Activated T-cell treated with anti-CD3 and anti-CD28 coated beads, Interleukin-2, amount 50 U/mL, for 4 hours (primary cell): ENCODE results near the gene TMED1. TPM values are rescaled to one million over a fixed set of nuclear protein-coding genes. Genes with fewer than 3 reads are reported as not detected.
"Not testable (repeated sequence)": the region's sequence is repeated elsewhere in the genome, so short reads cannot be mapped to it uniquely, and the experiment has no call there.

Experiments used
- ATAC-seq, 2 donors: fragments of 200-7000 bp; cut with Tn5 transposase; one replicate each; pipeline ENCODE4 v1.10.0; 2021
- DNase-seq: peaks from one replicate; pipeline ENCODE4 v3.0.0-alpha.2; 2020
- H3K27me3 Mint-ChIP-seq: one replicate; pipeline ENCODE4 v1.8.0; 2021; ENCODE audit warnings: low read depth, mixed read lengths
- H3K36me3 Mint-ChIP-seq: one replicate; pipeline ENCODE4 v1.8.0; 2022; ENCODE audit warnings: mixed read lengths; ENCODE audit not compliant: insufficient read depth
- H3K4me1 Mint-ChIP-seq: one replicate; pipeline ENCODE4 v1.8.0; 2021; ENCODE audit warnings: low read depth, mixed read lengths
- H3K4me3 Mint-ChIP-seq: one replicate; pipeline ENCODE4 v1.8.0; 2021; ENCODE audit warnings: mild to moderate bottlenecking, moderate library complexity, mixed read lengths
- H3K9me3 Mint-ChIP-seq: one replicate; pipeline ENCODE4 v1.8.0; 2021; ENCODE audit warnings: mixed read lengths
- total RNA-seq, 3 donors: library from RNA; stranded (reverse); gene quantifications; one replicate each; pipeline ENCODE4 v1.2.1, GENCODE V29; 2021

The TMED1 gene
- total RNA-seq, 3 donors from 2014 or later, result 16.8 to 19.1 (median 17.6) TPM

DNA sequence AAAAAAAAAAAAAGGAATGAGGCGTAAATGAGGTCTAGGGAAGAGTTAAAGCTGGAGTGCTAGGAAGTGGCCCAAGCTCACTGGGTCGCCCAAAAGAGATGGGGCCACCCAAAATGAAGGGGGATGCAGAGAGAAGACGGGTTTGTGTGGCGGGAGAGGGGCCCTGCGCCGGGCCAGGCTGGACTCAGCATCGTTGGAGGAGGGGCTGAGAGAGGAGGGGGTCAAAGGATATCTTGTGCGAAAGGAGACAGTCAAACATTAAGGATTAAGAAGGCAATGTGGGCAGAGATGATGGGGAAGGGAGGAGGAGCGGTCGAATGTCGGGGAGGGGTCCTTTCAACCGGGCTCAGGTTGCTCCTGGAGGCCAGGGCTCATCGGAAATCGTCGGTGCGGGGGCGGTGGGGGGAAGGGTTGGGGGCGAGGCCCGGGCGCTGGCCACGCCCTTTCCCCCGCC lies 34.5 kb upstream of the TMED1 start:
- Mint-ChIP-seq H3K36me3 (no peaks in the 10 kb centered on the region), H3K27me3 (no peaks in the 10 kb centered on the region), H3K9me3 (no peaks in the 10 kb centered on the region), H3K4me1 (peaks cover 28% of the 10 kb centered on the region), H3K4me3 (peak overlapping the region; percentile 77)
- ATAC-seq (no peak), DNase-seq (no peak)

DNA sequence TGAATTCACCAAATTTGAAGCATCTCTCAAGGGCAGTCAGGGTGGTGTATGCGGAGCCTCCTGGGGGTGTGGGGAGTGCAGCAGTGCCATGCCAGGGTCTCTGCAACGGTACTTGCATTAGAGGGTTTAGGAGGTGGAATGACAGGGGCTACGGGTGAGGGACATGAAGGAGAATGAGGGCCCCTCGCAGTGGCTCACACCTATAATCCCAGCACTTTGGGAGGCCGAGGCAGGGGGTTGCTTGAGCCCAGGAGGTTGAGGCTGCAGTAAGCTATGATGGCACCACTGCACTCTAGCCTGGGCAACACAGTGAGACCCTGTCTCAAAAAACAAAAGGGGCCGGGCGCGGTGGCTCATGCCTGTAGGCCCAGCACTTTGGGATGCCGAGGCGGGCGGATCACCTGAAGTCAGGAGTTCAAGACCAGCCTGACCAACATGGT lies 33.9 kb upstream of the TMED1 start:
- not testable (repeated sequence) for H3K9me3 Mint-ChIP-seq, H3K27me3 Mint-ChIP-seq, H3K36me3 Mint-ChIP-seq, DNase-seq, ATAC-seq
- Mint-ChIP-seq H3K4me1 (peaks cover 28% of the 10 kb centered on the region), H3K4me3 (peak overlapping the region; percentile 77)

DNA sequence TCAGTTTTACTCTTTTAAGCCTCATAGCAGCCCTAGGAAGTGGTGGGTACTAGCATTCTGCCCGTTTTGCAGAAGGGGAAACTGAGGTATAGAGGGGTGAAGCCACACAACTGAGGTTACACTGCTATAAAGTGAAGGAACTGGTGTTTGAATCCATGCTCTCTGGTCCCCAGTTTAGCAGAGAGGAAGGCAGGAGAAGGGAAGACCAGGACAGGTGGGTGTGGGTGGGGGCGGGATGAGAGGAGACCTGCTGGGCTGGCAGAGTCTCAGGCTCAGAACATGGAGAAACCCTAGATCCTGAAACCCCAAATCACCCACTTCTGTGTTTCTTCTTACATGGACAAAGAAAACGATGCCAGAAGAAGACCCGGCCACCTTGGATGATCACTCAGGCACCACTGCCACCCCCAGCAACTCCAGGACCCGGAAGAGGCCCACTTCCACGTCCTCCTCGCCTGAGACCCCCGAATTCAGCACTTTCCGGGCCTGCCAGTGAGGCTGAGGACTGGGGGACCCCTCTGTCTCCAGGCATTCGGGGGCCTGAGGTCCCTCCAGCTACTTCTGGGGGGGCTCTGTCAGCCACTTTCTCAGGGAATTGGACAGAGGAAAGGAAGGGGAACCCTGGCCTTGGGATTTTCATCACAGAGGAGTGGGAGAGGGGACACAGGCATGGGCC lies 33.0 kb upstream of the TMED1 start:
- Mint-ChIP-seq H3K36me3 (no peaks in the 10 kb centered on the region), H3K9me3 (no peaks in the 10 kb centered on the region), H3K27me3 (no peaks in the 10 kb centered on the region), H3K4me3 (no peak overlapping the region), H3K4me1 (peaks cover 33% of the 10 kb centered on the region)
- DNase-seq (no peak), ATAC-seq (no peak)

DNA sequence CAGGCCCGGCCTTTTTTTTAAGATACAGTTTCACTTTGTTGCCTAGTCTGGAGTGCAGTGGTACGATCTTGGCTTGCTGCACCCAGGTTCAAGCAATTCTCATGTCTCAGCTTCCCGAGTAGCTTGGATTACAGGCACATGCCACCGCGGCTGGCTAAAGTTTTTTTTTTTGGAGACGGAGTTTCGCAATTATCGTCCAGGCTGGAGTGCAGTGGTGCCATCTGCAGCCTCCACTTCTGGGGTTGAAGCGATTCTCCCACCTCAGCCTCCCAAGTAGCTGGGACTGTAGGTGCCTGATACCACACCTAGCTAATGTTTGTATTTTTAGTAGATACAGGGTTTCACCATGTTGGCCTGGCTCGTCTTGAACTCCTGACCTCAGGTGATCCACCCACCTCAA lies 30.5 kb upstream of the TMED1 start:
- DNase-seq (no peak), ATAC-seq (no peak)
- Mint-ChIP-seq H3K4me3 (no peak overlapping the region), H3K9me3 (no peaks in the 10 kb centered on the region), H3K27me3 (no peaks in the 10 kb centered on the region), H3K36me3 (no peaks in the 10 kb centered on the region), H3K4me1 (peaks cover 22% of the 10 kb centered on the region)

DNA sequence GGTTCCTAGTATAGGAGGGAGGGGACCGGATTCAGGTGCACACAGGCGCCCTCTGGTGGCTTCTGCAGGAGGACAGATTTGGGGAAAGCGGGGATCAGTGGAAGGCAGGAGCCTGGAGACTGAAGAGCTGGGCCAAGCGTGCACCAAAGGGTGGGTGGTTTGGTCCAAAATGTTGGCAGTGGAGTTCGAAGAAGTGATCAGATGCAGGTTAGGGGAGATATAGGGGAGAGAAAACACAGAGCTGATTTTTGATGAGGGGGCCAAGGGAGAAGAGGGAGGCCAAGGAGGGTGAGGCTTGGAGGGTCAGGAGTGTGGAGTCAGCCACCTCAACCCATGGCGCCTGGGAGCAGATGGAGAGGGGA lies 28.5 kb upstream of the TMED1 start:
- Mint-ChIP-seq H3K27me3 (no peaks in the 10 kb centered on the region), H3K9me3 (no peaks in the 10 kb centered on the region), H3K4me1 (peaks cover 15% of the 10 kb centered on the region), H3K4me3 (no peak overlapping the region), H3K36me3 (no peaks in the 10 kb centered on the region)
- DNase-seq (peak; percentile 78), ATAC-seq (peak; percentile 94 to 97)

DNA sequence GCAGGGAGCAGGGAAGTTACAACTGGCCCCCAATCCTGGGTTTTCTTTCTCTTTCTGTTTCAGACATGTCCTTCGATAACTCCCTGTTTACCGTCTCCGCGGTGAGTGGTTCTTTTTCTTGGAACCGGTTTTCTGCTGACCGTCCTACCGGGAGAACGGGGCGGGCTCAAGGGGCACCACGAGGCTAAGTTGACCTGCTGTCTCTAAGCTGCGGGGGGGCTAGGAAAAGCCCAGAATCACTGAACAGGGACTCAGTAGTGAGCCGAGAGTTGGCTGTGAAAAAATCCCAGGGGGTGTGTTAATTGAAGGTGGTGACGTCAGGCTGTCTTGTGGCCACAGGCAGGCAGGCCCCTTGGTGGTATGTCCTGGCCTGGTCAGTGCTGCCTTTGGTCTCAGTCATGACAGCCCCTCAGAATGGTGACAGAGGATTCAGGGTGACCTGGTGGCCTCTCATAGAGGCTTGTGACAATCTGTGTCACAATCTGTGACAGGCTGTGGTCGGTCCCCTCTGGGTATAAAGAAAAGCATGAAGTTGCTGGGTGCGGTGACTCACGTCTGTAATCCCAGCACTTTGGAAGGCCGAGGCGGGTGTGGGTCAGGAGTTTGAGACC lies 27.2 kb upstream of the TMED1 start:
- DNase-seq (no peak), ATAC-seq (no peak)
- no peaks in the 10 kb centered on the region for H3K27me3 Mint-ChIP-seq
- no peaks in the 10 kb centered on the region for H3K9me3 Mint-ChIP-seq
- H3K4me1 Mint-ChIP-seq, result peaks cover 12% of the 10 kb centered on the region
- no peaks in the 10 kb centered on the region for H3K36me3 Mint-ChIP-seq
- no peak overlapping the region for H3K4me3 Mint-ChIP-seq

DNA sequence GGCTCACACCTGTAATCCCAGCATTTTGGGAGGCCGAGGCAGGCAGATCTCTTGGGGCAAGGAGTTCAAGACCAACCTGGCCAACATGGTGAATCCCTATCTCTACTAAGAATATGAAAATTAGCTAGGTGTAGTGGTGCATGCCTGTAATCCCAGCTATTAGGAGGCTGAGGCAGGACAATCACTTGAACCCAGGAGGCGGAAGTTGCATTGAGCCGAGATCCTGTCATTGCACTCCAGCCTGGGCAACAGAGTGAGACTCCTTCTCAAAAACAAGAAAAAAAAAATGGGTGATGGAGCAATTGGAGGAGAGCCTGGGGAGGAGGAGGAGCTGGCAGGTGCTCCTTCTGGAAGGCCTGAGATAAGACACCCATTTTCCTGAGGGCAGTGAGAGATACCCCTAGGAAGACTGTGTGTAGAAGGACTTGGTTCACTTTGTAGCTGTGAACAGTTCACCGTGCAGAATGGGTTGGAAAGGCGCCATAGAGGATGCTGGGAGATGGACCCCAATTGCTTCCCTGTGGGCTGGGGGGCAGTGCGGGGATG lies 26.6 kb upstream of the TMED1 start:
- Mint-ChIP-seq H3K9me3 (no peaks in the 10 kb centered on the region), H3K4me1 (peaks cover 7% of the 10 kb centered on the region), H3K36me3 (no peaks in the 10 kb centered on the region), H3K27me3 (no peaks in the 10 kb centered on the region), H3K4me3 (no peak overlapping the region)
- ATAC-seq, result no peak
- no peak for DNase-seq

DNA sequence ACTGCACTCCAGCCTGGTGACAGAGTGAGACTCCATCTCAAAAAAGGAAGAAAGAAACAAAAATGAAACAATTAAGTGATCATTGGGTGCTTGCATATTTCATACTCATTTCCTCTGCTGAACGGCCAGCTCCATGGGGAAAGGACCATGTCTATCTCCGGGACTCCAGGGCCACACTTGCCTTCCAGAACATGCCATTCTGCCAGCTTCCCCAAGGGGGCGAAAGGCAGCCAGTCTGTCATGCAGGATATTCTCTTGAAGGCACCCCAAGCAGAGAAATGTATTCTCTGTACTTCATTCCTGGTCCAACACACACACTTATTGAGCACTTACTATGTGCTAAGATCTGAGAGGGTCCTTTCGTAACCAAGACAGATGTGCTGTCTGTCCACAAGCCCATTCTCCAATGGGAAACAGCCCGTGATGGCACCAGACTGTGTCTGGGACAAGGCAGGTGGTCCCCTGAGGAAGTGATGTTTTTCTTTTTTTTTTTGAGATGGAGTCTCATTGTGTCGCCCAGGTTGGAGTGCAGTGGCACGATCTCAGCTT lies 25.2 kb upstream of the TMED1 start:
- Mint-ChIP-seq H3K27me3 (no peaks in the 10 kb centered on the region), H3K4me3 (no peak overlapping the region), H3K9me3 (no peaks in the 10 kb centered on the region), H3K4me1 (peaks cover 7% of the 10 kb centered on the region), H3K36me3 (no peaks in the 10 kb centered on the region)
- DNase-seq (no peak), ATAC-seq (peak in 1 of 2 donors; percentile 51)

DNA sequence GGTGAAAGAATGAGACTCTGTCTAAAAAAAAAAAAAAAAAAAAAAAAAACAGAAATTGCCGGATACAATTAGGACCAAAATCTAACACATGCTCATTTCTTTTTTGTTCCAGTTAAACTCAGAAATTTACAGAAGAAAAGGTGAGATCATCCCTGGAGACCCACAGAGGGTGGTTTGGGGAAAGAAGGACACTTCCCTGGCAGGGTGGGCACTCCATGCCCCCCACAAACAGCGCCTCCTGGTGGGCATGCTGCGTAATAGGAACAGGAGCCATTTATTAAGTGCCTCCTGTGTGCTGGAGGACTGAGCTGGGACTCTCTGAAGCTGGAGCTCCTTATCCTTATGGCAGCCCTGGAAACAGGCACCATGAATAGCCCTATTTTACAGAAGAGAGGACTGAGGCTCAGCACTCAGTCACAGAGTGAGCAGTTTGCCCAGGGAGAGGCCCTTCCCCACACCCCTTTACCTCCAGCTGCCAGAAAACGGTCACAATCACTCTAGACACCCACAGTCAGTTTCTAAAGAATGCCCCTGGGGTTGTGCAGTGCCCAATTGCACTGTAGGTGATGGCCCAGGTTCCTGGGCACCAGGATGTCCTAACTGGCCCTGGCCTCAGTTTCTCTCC lies 22.3 kb upstream of the TMED1 start:
- Mint-ChIP-seq H3K27me3 (no peaks in the 10 kb centered on the region), H3K9me3 (no peaks in the 10 kb centered on the region), H3K4me3 (no peak overlapping the region), H3K36me3 (no peaks in the 10 kb centered on the region), H3K4me1 (no peaks in the 10 kb centered on the region)
- no peak for DNase-seq
- ATAC-seq, result no peak

DNA sequence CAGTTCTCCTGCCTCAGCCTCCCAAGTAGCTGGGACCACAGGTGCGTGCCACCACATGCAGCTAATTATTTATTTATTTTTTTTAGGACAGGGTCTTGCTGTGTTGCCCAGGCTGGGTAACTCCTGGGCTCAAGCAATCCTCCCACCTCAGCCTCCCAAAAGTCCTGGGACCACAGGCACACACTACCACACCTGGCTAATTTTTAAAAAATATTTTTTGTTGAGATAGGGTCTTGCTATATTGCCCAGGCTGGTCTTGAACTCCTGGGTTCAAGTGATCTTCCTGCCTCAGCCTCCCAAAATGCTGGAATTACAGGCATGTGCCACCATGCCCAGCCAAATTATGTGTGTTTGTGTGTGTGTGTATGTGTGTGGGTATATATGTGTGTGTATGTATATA lies 20.9 kb upstream of the TMED1 start:
- H3K27me3 Mint-ChIP-seq, H3K9me3 Mint-ChIP-seq, H3K4me3 Mint-ChIP-seq, H3K4me1 Mint-ChIP-seq, DNase-seq, H3K36me3 Mint-ChIP-seq, ATAC-seq: not testable (repeated sequence)

DNA sequence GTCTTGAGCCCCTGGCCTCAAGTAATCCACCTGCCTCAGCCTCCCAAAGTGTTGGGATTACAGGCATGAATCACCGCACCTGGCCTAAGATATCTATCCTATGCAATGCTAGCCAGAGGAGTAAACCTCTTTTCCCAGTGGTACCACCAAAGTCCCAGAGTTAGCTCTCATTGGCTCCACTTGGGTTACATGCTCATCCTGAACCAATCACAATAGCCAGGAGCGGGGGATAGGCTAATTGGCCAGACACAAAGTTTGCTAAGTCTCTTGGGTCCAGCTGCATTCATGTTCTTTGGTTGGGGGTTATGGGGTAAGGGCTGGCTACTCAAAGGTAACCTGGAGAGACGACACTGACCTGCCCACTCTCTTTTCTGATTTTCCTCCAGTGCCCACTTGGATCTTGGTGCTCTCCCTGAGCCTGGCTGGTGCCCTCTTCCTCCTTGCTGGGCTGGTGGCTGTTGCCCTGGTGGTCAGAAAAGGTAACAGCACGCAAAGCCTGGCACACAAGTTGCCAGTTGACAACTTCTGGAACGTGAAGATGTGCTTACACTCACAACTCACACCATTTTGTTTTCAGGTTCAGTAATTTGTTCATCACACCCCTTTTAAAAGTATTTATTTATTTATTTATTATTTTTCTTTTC lies 20.0 kb upstream of the TMED1 start:
- Mint-ChIP-seq H3K36me3 (no peaks in the 10 kb centered on the region), H3K4me3 (no peak overlapping the region), H3K9me3 (no peaks in the 10 kb centered on the region), H3K27me3 (no peaks in the 10 kb centered on the region), H3K4me1 (no peaks in the 10 kb centered on the region)
- ATAC-seq, result no peak
- no peak for DNase-seq

DNA sequence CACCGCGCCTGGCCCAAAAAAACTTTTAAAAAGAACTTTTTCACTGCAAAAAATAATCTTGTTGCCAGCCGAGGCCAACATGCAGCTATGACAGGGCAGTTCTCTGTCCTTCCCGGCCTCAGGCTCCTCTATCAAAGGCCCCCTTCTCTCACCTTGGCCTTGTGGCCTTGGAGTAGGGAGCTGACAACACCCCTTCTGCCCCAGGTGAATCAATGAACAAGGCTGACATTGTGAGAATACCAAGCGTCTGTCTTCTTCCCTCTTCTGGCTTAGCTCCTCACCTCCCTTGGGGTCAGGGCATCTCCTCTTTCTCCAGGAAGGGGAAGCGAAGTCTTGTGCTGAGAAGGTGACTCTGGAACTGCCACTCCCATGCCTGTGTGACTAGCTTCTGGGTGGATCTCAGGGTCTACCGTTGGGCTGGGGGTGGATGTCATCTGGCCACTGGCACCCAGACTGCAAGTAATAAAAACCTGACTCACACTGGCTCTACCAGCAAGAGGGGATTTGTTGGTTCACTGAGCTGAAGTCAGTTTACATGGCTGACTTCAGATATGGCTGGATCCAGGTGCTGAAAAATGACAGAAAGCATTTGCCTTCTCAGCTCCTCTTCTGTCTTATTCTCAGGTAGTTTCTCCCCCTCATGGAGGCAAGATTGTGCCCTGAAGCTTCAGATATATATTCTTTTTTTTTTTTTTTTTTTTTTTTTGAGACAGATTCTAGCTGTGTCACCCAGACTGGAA lies 18.5 kb upstream of the TMED1 start:
- Mint-ChIP-seq H3K4me1 (no peaks in the 10 kb centered on the region), H3K4me3 (no peak overlapping the region), H3K27me3 (no peaks in the 10 kb centered on the region), H3K9me3 (no peaks in the 10 kb centered on the region), H3K36me3 (no peaks in the 10 kb centered on the region)
- DNase-seq (no peak), ATAC-seq (no peak)

DNA sequence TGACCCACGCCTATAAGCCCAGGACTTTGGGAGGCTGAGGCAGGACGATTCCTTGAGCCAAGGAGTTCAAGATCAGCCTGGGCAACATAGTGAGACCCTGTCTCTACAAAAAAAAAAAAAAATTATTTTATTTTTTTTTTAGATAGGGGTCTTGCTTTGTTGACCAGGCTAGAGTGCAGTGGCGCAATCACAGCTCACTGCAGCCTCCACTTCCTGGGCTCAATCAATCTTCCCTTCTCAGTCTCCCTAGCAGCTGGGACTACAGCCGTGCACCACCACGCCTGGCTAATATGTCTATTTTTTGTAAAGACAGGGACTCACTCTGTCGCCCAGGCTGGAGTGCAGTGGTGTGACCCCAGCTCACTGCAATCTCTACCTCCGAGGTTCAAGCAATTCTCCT lies 16.9 kb upstream of the TMED1 start:
- Mint-ChIP-seq H3K4me3 (no peak overlapping the region), H3K4me1 (peaks cover 4% of the 10 kb centered on the region), H3K9me3 (no peaks in the 10 kb centered on the region), H3K27me3 (no peaks in the 10 kb centered on the region), H3K36me3 (no peaks in the 10 kb centered on the region)
- DNase-seq (no peak), ATAC-seq (no peak)
